NOMO-1 treated with dmso at 0.1 percent for 144 hours (cell line): ENCODE measurements around the gene SLC38A3.

Source experiments
- DNase-seq: peaks from one replicate; lab custom pipeline; 2025; ENCODE audit not compliant: unreplicated experiment; lab: John Stamatoyannopoulos, UW

Gene SLC38A3

GRCh38 chr3:50168791-50169190 lies 36.3 kb upstream of the SLC38A3 start:
- no peak for DNase-seq

GRCh38 chr3:50169232-50169832 lies 35.7 kb upstream of the SLC38A3 start:
- no peak for DNase-seq

- DNase-seq, result no peak
Observed at GRCh38 chr3:50169858-50170257, 35.2 kb upstream of the SLC38A3 start.

GRCh38 chr3:50170689-50171088 lies 34.4 kb upstream of the SLC38A3 start:
- DNase-seq, result no peak

- DNase-seq, result no peak
Observed at GRCh38 chr3:50171540-50172301, 33.4 kb upstream of the SLC38A3 start.

- no peak for DNase-seq
Observed at GRCh38 chr3:50172626-50173220, 32.3 kb upstream of the SLC38A3 start.

GRCh38 chr3:50173685-50174516 lies 31.2 kb upstream of the SLC38A3 start:
- peak; percentile 30 for DNase-seq

- no peak for DNase-seq
Observed at GRCh38 chr3:50174517-50174895, 30.6 kb upstream of the SLC38A3 start.

- DNase-seq, result no peak
Observed at GRCh38 chr3:50174947-50175524, 30.0 kb upstream of the SLC38A3 start.

GRCh38 chr3:50177346-50177745 lies 27.7 kb upstream of the SLC38A3 start:
- no peak for DNase-seq

- no peak for DNase-seq
Observed at GRCh38 chr3:50179710-50180109, 25.4 kb upstream of the SLC38A3 start.

- no peak for DNase-seq
Observed at GRCh38 chr3:50181985-50182384, 23.1 kb upstream of the SLC38A3 start.

GRCh38 chr3:50182533-50183099 lies 22.5 kb upstream of the SLC38A3 start:
- DNase-seq, result no peak

- DNase-seq, result no peak
Observed at GRCh38 chr3:50183755-50184154, 21.3 kb upstream of the SLC38A3 start.

GRCh38 chr3:50184242-50184978 lies 20.7 kb upstream of the SLC38A3 start:
- DNase-seq, result no peak

GRCh38 chr3:50185230-50185629 lies 19.8 kb upstream of the SLC38A3 start:
- DNase-seq, result no peak

- no peak for DNase-seq
Observed at GRCh38 chr3:50186096-50186495, 19.0 kb upstream of the SLC38A3 start.

GRCh38 chr3:50187750-50188149 lies 17.3 kb upstream of the SLC38A3 start:
- DNase-seq, result no peak

GRCh38 chr3:50189274-50189673 lies 15.8 kb upstream of the SLC38A3 start:
- DNase-seq, result peak; percentile 36

GRCh38 chr3:50189989-50190388 lies 15.1 kb upstream of the SLC38A3 start:
- DNase-seq, result no peak
